OCI-LY7 (cell line): Measurements from ENCODE around the gene ME1. TPM values are rescaled to one million over a fixed set of nuclear protein-coding genes. Genes with fewer than 3 reads are reported as not detected.

Experiments
- BruUV-seq: library from RNA; stranded (reverse); fragments of 400-500 nt; replicated peaks from 2 replicates; lab custom pipeline; 2021; lab: Mats Ljungman, UMichigan
- CTCF ChIA-PET: fragments of 300-600 bp; sonication (Branson Sonifier 250); formaldehyde crosslinking; loops from one replicate; lab custom pipeline; 2022; ENCODE audit warnings: antibody characterized with exemption; ENCODE audit not compliant: unreplicated experiment; lab: Charles Lee
- POLR2A ChIA-PET: fragments of 300-600 bp; sonication (Branson Sonifier 250); formaldehyde crosslinking; loops from one replicate; lab custom pipeline; 2022; ENCODE audit warnings: antibody characterized with exemption; lab: Charles Lee
- DNase-seq: peaks from one replicate; pipeline ENCODE4 v3.0.0-alpha.2; 2015; ENCODE audit warnings: low spot score
- H2AFZ ChIP-seq: fragments of 200-600 bp; sonication (generic), shearing (Covaris generic); 2 replicates; pipeline ENCODE4 v1.6.1; 2014; ENCODE audit warnings: mild to moderate bottlenecking, antibody characterized with exemption, low read length, moderate library complexity
- H3K27ac ChIP-seq: fragments of 200-600 bp; sonication (generic); 2 replicates; pipeline ENCODE4 v1.5.1; 2014; ENCODE audit warnings: mixed run types, low read depth, mild to moderate bottlenecking, moderate library complexity, low read length, inconsistent platforms; ENCODE audit not compliant: poor library complexity, severe bottlenecking
- H3K36me3 ChIP-seq: fragments of 200-600 bp; sonication (generic); 2 replicates; pipeline ENCODE4 v1.6.1; 2014; ENCODE audit warnings: mild to moderate bottlenecking, antibody characterized with exemption, low read length, moderate library complexity, mixed read lengths; ENCODE audit not compliant: insufficient read depth
- H3K4me1 ChIP-seq: fragments of 200-600 bp; sonication (generic); 2 replicates; pipeline ENCODE4 v1.5.1; 2014; ENCODE audit warnings: mild to moderate bottlenecking, low read length; ENCODE audit not compliant: insufficient read depth, poor library complexity, severe bottlenecking
- H3K4me2 ChIP-seq: fragments of 200-600 bp; sonication (generic); 2 replicates; pipeline ENCODE4 v1.6.1; 2014; ENCODE audit warnings: mild to moderate bottlenecking, low read length
- H3K4me3 ChIP-seq: fragments of 200-600 bp; sonication (generic); 2 replicates; pipeline ENCODE4 v1.5.1; 2014; ENCODE audit warnings: mild to moderate bottlenecking, low read depth, low read length; ENCODE audit not compliant: poor library complexity, severe bottlenecking
- H3K79me2 ChIP-seq: fragments of 200-600 bp; sonication (generic); 2 replicates; pipeline ENCODE4 v1.6.1; 2016; ENCODE audit warnings: low read depth, mild to moderate bottlenecking, low read length, moderate library complexity, mixed read lengths; ENCODE audit not compliant: insufficient read depth
- H3K9me2 ChIP-seq: fragments of 200-600 bp; sonication (generic); 2 replicates; pipeline ENCODE4 v1.6.1; 2016; ENCODE audit warnings: mild to moderate bottlenecking, low read length, mixed read lengths; ENCODE audit not compliant: insufficient read depth
- H3K9me3 ChIP-seq: fragments of 200-600 bp; sonication (generic); 2 replicates; pipeline ENCODE4 v1.6.1; 2014; ENCODE audit warnings: mild to moderate bottlenecking, mixed run types, low read length, mixed read lengths
- H4K20me1 ChIP-seq: fragments of 200-600 bp; sonication (generic); 2 replicates; pipeline ENCODE4 v1.6.1; 2014; ENCODE audit warnings: mild to moderate bottlenecking, antibody characterized with exemption, low read length, moderate library complexity, mixed read lengths; ENCODE audit not compliant: insufficient read depth
- CTCF ChIP-seq: fragments of 200-600 bp; sonication (generic); conservative IDR thresholded peaks from 2 replicates; pipeline ENCODE4 v1.5.1; 2014; ENCODE audit warnings: mild to moderate bottlenecking, antibody characterized with exemption, low read length, moderate library complexity, mixed read lengths
- EZH2phosphoT487 ChIP-seq: fragments of 200-600 bp; sonication (generic); IDR thresholded peaks from 2 replicates; pipeline ENCODE4 v1.6.1; 2018; ENCODE audit warnings: low read depth, borderline replicate concordance, mild to moderate bottlenecking, mixed run types, antibody characterized with exemption, low read length, moderate library complexity, mixed read lengths
- intact Hi-C: fragments of 100-400 bp; cut with micrococcal nuclease; formaldehyde crosslinking; loops from one replicate; pipeline ENCODE4 v1.10.0; 2022; ENCODE audit not compliant: unreplicated experiment
- total RNA-seq, 2 experiments: library from RNA; depleted of rRNA in 1 of 2; stranded (reverse); fragments of >200 nt in 1 of 2; shearing (Covaris generic) in 1 of 2; gene quantifications; 2 replicates each; pipeline ENCODE4 v1.2.3, GENCODE V29; 2014 to 2022

Gene ME1
- total RNA-seq, 2 experiments from 2014 or later = not detected

- CTCF ChIA-PET = no interaction called here
- POLR2A ChIA-PET = no interaction called here
These were observed 144.9 kb downstream of the ME1 start for GRCh38 chr6:83285917-83286316.

GRCh38 chr6:83273596-83273995, 157.3 kb downstream of the ME1 start:
- Histone ChIP-seq H3K79me2 (no peaks in the 10 kb centered on the region), H2AFZ (no peak overlapping the region), H3K4me1 (no peaks in the 10 kb centered on the region), H3K27ac (no peak overlapping the region), H3K4me2 (no peak overlapping the region), H3K4me3 (no peak overlapping the region), H3K9me2 (no peaks in the 10 kb centered on the region; the same call in 1 of the 2 replicates), H3K36me3 (no peaks in the 10 kb centered on the region), H3K9me3 (no peaks in the 10 kb centered on the region), H4K20me1 (no peaks in the 10 kb centered on the region)
- no TSS peak for BruUV-seq
- TF ChIP-seq EZH2phosphoT487 = no peak
- TF ChIP-seq CTCF = no peak
- intact Hi-C loops = no loop called here
- DNase-seq = no peak
- POLR2A ChIA-PET = interaction anchor here (0.6 kb wide), 1 partner anchor 628 kb away, joined by 3 read pairs; no protein-coding TSS in a partner anchor
- CTCF ChIA-PET = no interaction called here

More at GRCh38 chr6:83285917-83286316, 144.9 kb downstream of the ME1 start:
- Histone ChIP-seq H3K79me2 (no peaks in the 10 kb centered on the region), H3K4me2 (no peak overlapping the region), H3K9me3 (no peaks in the 10 kb centered on the region), H3K27ac (no peak overlapping the region), H4K20me1 (no peaks in the 10 kb centered on the region), H3K36me3 (no peaks in the 10 kb centered on the region), H3K4me1 (no peaks in the 10 kb centered on the region), H2AFZ (no peak overlapping the region), H3K4me3 (no peak overlapping the region), H3K9me2 (no peaks in the 10 kb centered on the region)
- TF ChIP-seq CTCF (no peak), EZH2phosphoT487 (no peak)
- no peak for DNase-seq
- intact Hi-C loops = no loop called here
- BruUV-seq = no TSS peak

GRCh38 chr6:83270971-83271719, 159.7 kb downstream of the ME1 start:
- DNase-seq = no peak
- POLR2A ChIA-PET = no interaction called here

More at GRCh38 chr6:83270971-83271719, 159.7 kb downstream of the ME1 start:
- H3K9me3 ChIP-seq = no peaks in the 10 kb centered on the region
- BruUV-seq = no TSS peak
- intact Hi-C loops = no loop called here
- H3K4me1 ChIP-seq = no peaks in the 10 kb centered on the region
- H3K36me3 ChIP-seq = no peaks in the 10 kb centered on the region
- TF ChIP-seq EZH2phosphoT487 (no peak), CTCF (no peak)
- CTCF ChIA-PET = no interaction called here
- no peaks in the 10 kb centered on the region for H4K20me1 ChIP-seq
- no peak overlapping the region for H2AFZ ChIP-seq
- H3K4me3 ChIP-seq = no peak overlapping the region
- H3K79me2 ChIP-seq = no peaks in the 10 kb centered on the region
- no peaks in the 10 kb centered on the region; the same call in 1 of the 2 replicates for H3K9me2 ChIP-seq
- H3K27ac ChIP-seq = no peak overlapping the region
- no peak overlapping the region for H3K4me2 ChIP-seq
